GM18505 (cell line): ENCODE results near the gene MRM3.
"Not testable (repeated sequence)": the region's sequence is repeated elsewhere in the genome, so short reads cannot be mapped to it uniquely, and the experiment has no call there.

Experiments
- ATAC-seq: cut with Tn5 transposase; IDR thresholded peaks from one replicate; pipeline ENCODE4 v1.9.1; 2021; ENCODE audit not compliant: unreplicated experiment
- POLR2A ChIP-seq: IDR thresholded peaks from 4 replicates; pipeline ENCODE4 v1.6.1; 2011; ENCODE audit warnings: borderline replicate concordance; ENCODE audit not compliant: insufficient read depth, insufficient read length; ENCODE audit errors: extremely low read depth

Gene MRM3

DNA sequence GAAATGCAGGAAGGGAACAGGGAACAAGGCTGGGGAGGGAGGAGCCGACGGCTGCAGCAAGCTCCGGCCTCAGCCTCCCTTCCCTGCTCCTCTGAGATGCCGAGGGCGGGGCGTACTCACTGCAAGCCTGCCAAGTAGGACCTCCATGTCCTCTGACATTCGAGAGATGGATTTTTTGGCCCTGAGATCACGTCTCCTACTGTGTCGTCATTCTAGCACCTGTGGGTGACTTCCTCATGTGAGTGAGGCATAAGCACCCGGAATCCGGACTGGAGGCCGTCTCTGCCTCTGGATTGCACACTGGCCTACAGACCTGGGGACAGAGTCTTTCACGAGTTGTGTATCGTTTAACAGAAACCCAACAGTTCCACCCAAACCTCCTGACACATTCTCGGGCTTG is 14.5 kb downstream of the MRM3 start:
- TF ChIP-seq POLR2A, result no peak

DNA sequence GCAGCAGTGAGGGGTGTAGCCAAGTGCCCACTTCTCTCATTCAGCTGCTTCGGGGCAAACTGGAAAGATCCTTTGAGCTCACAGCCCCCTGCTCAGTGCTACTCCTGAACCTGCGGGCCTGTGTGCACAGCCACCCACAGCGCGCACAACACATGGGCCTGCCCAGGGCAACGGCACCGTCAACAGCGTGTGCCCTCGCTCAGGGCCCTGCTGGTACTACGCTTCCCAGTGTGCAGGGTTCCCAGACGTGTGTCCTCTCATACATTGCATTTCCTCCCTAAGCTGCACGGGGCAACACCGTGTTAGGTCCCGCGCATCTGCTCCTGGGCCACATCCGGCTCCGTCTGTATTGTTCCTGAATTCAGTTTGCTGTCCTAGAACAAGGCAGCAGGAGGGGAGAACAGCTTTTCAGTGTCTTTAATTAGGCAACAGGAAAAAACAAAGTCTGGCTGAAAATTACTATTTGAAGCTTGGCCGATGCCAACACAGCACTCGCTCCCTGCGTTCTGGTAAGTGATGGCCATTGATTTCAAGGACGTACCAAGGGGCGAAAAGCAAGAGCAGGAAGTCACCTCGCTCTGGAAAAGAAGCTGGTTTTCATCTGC is 15.2 kb downstream of the MRM3 start:
- ATAC-seq, result no peak
- TF ChIP-seq POLR2A, result no peak

More for the DNA sequence above, 14.5 kb downstream of the MRM3 start:
- ATAC-seq, result no peak

DNA sequence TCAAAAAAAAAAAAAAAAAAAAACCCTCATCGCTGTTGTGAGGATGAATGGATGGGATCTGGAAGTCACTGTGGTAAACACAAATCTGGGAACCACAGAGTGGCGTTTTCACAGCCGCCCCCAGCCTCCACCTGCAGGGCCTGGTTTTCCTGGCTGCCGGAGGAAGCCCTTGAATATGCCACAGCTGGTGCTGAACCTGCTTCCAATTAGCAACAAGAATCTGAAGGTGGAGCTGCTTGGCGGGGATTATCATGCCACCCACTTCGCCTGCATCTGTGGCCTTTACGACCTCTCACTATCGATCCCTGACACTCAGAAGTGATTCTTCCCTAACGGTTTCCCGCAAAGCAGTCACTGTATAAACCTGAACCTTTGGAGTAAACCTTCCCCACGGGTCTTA is 16.1 kb downstream of the MRM3 start:
- no peak for TF ChIP-seq POLR2A
- ATAC-seq, result no peak

DNA sequence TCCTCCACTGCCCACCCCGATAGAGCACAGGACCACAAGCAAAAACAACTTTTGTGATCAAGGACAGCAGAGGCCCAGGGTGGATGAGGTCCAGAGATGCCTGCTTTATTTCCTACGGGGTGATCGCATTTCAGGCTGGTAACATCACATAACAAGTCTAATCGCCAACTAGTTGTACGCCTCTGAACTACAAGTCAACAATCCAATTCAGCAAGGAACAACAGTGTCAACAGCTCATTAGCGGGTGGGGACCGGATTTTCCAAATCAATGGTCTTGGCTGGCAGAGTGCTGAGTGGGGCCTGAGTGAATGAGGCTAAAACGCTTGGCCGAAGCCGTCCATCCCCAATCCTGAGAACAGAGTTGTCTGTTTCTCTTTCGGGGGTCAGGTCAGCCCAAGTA is 17.1 kb downstream of the MRM3 start:
- ATAC-seq, result no peak
- no peak for TF ChIP-seq POLR2A

DNA sequence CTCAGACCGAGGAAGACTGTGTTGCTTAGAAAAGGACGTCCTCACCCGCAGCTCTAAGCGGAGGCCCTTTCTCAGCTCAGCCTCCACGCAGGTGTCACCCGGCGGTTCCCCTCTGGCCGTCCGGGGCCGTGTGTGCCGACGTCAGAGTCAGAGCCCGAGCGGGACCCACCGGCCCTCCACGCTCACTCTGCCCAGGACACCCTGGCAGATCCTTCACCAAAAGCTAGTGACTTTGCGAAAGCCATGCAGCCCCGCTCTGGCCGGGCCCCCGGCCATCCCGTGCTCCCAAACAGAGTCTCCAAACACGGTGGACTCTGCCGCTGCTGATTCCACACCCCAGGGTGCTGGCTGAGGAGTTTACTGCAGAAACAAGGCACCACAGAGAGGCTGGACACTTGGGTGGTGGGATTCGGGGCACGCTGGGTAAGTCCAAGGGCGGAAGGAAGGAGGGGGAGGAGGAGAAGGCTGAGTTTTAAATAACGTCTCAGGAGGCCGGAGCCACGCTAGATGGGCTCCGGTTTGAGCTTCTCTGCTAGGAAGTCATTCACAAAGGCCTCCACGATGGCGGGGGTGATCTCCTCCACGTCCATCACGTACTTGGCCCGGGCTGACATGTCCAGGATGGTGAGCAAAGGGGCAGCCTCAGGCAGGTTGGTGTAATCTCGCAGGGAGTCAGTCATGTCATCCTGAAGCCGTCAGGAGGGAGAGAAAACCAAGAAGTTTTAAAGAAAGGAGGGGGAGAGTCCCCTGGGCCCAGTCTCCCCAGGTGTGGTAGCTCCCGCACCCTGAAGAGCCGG is 18.5 kb downstream of the MRM3 start:
- TF ChIP-seq POLR2A, result no peak
- no peak for ATAC-seq

DNA sequence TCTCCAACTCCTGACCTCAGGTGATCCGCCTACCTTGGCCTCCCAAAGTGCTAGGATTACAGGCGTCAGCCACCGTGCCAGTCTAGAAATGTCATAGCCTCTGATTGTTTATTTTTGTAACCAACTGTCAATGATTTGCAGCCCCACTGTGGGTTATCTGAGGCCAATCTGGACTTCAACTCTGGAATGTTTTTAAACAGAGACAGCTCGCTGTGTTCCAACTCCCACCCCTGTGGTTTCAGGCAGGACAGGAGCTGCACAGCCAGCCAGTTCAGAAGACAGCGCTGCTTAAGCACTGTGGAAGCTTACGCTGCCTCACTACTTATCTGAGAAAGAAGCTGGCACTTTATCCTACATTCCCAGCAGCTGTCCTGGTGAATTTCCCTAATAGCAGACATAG is 19.5 kb downstream of the MRM3 start:
- TF ChIP-seq POLR2A, result no peak
- ATAC-seq, result no peak

DNA sequence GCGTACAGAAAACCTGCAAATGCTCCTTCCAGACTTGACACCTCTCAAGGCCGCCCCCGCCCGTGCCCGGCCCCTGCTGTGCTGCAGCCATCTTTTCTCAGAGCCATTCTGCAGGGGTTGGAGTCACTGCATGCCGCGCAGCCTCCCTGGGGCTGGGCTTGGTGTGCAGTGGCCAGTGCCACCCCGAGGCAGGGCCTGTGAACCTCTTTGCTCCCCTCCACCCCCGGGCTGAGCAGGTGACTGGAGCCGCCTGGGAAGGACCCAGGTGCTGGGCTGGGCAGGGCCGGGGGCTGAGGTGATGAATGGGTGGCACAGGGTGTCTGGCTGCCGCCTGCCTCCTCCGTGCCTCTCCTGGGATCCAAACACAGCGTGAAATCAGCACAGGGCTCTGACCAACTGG is 20.3 kb downstream of the MRM3 start:
- TF ChIP-seq POLR2A, result no peak

DNA sequence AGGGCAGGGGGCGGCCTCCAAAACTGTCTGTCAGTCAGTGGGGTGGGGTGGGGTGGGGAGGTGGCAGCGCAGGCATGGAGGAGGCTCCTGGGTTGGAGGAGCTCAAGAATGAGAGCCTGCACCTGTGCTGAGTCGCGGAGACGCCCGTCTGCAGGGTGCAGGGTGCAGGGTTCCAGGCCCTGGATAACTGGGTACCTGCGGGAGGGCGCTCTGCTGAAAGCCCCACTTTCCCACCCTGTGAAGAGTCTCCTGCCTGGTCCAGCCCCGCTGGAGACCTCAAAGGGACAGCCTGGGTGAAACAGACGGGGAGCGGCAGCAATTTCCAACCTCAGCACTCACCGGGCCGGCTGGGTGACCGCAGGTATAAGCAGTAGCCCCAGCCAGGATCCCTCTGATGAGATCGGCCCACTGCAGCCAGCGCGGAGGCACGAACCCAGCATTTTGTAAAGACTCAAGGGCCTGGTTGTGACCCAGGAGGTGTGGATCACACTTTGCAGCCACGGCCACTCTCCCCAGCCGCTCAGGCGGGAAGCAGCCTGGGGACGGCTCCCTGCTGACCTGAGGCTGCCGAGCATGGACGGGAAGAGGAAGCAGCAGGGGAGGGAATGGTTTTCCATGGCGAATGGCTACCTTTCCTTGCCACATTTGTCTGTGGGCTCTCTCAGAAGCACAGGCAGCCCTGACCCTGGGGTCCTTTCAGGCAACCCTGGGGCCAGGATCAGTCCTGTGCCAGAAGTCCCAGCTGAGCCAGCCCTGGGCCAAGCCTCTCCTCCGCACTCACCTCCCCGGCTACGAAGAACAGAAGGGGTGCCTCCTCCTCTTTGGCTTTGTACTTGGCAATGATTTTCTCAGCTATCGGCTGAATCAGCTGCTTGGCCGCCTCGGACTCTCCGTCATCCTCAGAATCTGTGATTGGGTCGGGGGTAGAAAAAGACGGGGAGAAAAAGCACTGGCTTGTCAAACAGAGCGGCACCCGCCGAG is 21.0 kb downstream of the MRM3 start:
- ATAC-seq, result no peak
- no peak for TF ChIP-seq POLR2A

More for the DNA sequence above, 20.3 kb downstream of the MRM3 start:
- no peak for ATAC-seq

DNA sequence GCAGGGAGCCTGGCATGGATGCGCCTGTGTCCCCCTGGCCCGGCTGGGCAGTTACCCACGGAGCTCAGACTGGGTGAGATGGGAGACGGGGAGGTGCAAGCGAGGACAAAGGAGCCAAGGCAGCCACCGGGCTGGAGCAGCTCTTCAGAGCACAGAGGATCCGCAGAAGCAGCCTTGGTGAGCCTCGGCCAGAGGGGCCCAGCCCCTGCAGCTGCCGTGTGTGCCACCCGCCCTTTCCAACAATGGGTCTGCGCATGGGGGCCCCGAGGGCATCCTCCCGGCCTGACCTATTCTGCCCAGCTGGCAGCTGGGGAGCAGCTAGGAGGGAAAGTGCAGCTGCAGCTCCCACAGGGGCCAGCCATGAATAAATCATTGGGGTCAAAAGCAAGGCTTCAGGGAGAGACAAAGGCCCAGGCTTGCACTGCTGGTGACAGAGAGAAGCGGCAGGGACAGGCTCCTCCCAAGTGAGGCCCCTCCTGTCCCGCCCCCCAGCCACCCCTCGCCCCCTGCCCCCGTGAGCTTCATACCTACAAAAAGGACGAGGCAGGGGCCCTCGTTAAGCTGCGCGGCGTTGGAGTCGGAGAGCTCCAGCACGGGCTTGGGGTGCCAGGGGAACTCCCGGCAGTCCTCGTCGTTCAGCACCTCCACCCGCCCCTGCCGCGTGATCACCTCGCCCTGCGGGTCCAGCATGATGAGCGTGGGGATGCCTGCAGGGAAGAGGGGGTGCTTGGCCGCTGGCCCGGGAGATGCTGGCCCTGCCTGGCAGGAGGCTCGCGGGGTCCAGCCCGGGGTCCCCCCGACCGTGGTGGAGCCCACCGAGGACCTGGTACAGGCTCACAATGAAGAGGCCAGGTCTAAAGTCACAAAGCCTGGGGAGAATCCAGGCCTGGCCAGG is 22.6 kb downstream of the MRM3 start:
- no peak for ATAC-seq
- no peak for TF ChIP-seq POLR2A

DNA sequence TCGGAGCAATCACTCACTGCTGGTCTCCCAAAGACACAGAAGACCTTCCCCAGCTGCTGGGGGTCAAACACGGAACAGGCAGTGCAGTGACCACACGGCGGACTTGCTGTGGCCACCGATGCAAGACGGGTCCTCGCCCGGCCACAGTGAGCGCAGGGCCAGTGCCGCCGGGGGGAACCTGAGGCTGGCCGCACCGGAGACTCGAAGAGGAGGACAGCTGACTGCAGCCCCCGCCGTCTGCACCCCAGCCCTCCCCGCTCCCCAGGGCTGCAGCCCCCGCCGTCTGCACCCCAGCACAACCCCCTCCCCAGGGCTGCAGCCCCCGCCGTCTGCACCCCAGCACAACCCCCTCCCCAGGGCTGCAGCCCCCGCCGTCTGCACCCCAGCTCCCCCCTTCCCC is 23.7 kb downstream of the MRM3 start:
- ATAC-seq, result not testable (repeated sequence)

DNA sequence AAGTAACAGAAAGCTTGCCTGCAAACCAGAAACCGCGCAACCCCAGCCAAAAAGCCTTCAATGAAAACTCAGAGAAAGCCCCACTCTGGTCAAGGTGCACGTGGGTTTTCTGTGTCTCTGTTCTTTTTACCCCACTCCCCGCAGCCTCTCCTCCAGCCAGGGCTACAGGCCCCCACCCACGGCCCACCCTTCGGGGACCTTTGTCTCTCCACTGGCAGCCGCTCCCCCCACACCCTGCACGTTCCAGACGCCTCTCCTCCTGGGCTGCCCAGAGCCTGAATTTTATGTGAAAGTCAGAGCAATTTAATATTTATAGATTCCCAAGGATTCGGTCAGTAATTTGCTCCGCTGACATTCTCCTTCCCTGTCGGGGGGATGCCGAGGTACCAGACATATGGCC is 24.2 kb downstream of the MRM3 start:
- ATAC-seq, result no peak
- TF ChIP-seq POLR2A, result no peak

DNA sequence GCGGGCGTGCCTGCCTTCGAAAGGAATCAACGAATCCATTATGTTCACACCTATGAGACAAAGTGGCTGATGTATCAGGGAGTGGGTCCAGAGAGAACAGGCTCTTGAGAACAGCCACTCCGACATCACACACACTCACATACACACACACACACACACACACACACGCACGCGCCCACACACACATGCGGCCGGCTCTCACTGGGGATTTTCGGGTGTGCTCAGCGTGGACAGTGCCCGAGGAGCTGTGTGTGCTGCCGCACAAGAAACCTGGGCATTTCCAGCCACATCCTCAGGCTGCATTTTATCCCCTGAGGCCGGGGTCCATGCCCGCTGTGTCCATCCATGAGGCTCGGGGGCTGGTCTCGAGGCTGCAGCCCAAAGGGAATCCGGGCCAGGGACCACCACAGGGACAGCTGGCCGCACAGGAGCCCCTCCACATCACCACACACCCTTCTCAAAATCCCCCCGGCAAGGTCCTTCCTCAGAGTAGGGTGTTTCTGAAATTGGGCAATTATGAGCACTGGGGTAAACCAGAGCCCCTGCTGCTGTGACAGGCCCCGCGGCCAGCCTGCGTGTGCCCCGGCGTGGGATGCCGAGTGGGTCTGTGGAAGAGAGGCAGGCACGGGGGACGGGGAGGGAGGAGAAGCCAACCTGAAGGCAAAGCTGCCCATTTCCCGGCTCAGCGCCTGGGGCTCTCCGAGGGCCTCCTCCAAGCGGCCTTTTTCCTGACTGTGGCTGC is 24.8 kb downstream of the MRM3 start:
- no peak for ATAC-seq
- TF ChIP-seq POLR2A, result no peak
